ENCODE measurements around the gene PAFAH2.
"Not testable (repeated sequence)": the region's sequence is repeated elsewhere in the genome, so short reads cannot be mapped to it uniquely, and the experiment has no call there.

PAFAH2 gene

GRCh38 chr1:25978403-25978802 lies 19.5 kb downstream of the PAFAH2 start:
- DNase-seq = no peak

GRCh38 chr1:25977801-25978200 lies 20.1 kb downstream of the PAFAH2 start:
- no peak for DNase-seq

GRCh38 chr1:25973610-25974321 lies 24.1 kb downstream of the PAFAH2 start:
- no peak for DNase-seq

- no peak for DNase-seq
Measured at GRCh38 chr1:25971811-25972180, 26.1 kb downstream of the PAFAH2 start.

GRCh38 chr1:25971066-25971810 lies 26.6 kb downstream of the PAFAH2 start:
- no peak for DNase-seq

GRCh38 chr1:25967308-25967707 lies 30.6 kb downstream of the PAFAH2 start:
- DNase-seq = no peak

GRCh38 chr1:25959611-25960010 lies 38.3 kb downstream of the PAFAH2 start:
- DNase-seq = no peak

- no peak for DNase-seq
Measured at GRCh38 chr1:25958465-25958864, 39.4 kb downstream of the PAFAH2 start.

GRCh38 chr1:25955553-25955952 lies 42.3 kb downstream of the PAFAH2 start:
- no peak for DNase-seq

GRCh38 chr1:25954282-25954938 lies 43.5 kb downstream of the PAFAH2 start:
- DNase-seq = no peak

- DNase-seq = no peak
Measured at GRCh38 chr1:25952841-25953401, 44.9 kb downstream of the PAFAH2 start.

GRCh38 chr1:25948641-25949040 lies 49.2 kb downstream of the PAFAH2 start:
- no peak for DNase-seq

GRCh38 chr1:25947027-25947426 lies 50.8 kb downstream of the PAFAH2 start:
- DNase-seq = no peak

- DNase-seq = no peak
Measured at GRCh38 chr1:25945761-25946160, 52.1 kb downstream of the PAFAH2 start.

GRCh38 chr1:25944986-25945385 lies 52.9 kb downstream of the PAFAH2 start:
- DNase-seq = no peak

GRCh38 chr1:25943511-25943910 lies 54.4 kb downstream of the PAFAH2 start:
- DNase-seq = not testable (repeated sequence)

- no peak for DNase-seq
Measured at GRCh38 chr1:25936947-25937346, 60.9 kb downstream of the PAFAH2 start.

GRCh38 chr1:25933479-25934365 lies 64.1 kb downstream of the PAFAH2 start:
- DNase-seq = no peak

- DNase-seq = not testable (repeated sequence)
Measured at GRCh38 chr1:25932811-25933400, 65.0 kb downstream of the PAFAH2 start.

- no peak for DNase-seq
Measured at GRCh38 chr1:25932321-25932720, 65.5 kb downstream of the PAFAH2 start.

- DNase-seq = no peak
Measured at GRCh38 chr1:25929016-25929415, 68.8 kb downstream of the PAFAH2 start.
